Fibroblast of the aortic adventitia (primary cell): Measurements from ENCODE around the gene ABAT. TPM values are rescaled to one million over a fixed set of nuclear protein-coding genes. Genes with fewer than 3 reads are reported as not detected.

ENCODE experiments used
- DNase-seq: peaks from one replicate; pipeline ENCODE4 v3.0.0-alpha.2; 2010; ENCODE audit warnings: low read depth
- H3K4me3 ChIP-seq: 2 replicates; pipeline ENCODE4 v1.5.1; 2011; ENCODE audit warnings: low read depth, mild to moderate bottlenecking, control low read depth, low read length, moderate library complexity
- CTCF ChIP-seq: IDR thresholded peaks from 2 replicates; pipeline ENCODE4 v1.5.1; 2011; ENCODE audit warnings: mild to moderate bottlenecking, low read length, control low read depth, inconsistent platforms; ENCODE audit not compliant: insufficient read depth
- total RNA-seq: library from RNA; depleted of rRNA; stranded (reverse); fragments of >200 nt; gene quantifications from 2 replicates; pipeline ENCODE4 v1.2.3, GENCODE V29; 2012; ENCODE audit warnings: low replicate concordance

ABAT gene
- total RNA-seq, result 1.4 and 8.3 TPM in 2 replicates

- DNase-seq, result peak; percentile 60
- H3K4me3 ChIP-seq, result peak within 1 kb of the TSS; percentile 75
- TF ChIP-seq CTCF, result no peak
Observed at GRCh38 chr16:8674413-8675022, at the start of gene ABAT. Gene ABAT, plus strand, starts transcription at chr16:8674617. Its CDS starts 61,123 bp downstream, at chr16:8735740.

- DNase-seq, result no peak
- no peak overlapping the region for H3K4me3 ChIP-seq
- no peak for TF ChIP-seq CTCF
Observed at GRCh38 chr16:8625491-8626087, 48.8 kb upstream of the ABAT start.

DNA sequence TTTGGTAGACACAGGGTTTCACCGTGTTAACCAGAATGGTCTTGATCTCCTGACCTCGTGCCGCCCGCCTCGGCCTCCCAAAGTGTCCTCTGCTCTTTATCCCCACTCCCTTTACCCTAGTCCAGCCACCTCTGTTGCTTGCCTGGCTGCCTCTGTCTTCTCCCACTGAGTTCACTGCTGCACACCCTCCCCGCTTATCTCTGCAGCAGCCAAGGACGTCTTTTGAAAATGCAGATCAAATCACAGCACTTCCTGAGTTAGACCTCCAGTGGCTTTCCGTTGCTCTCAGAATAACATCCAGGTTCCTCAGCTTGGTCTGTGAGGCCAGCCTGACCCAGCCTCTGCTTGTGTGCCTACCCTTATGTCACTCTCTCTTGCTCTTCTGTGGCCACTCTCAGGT, 47.5 kb upstream of the ABAT start:
- TF ChIP-seq CTCF, result no peak
- no peak overlapping the region for H3K4me3 ChIP-seq
- DNase-seq, result no peak

- H3K4me3 ChIP-seq, result no peak overlapping the region
- TF ChIP-seq CTCF, result no peak
- no peak for DNase-seq
Observed at GRCh38 chr16:8627456-8627855, 47.0 kb upstream of the ABAT start.

- DNase-seq, result no peak
- H3K4me3 ChIP-seq, result no peak overlapping the region
- TF ChIP-seq CTCF, result no peak
Observed at GRCh38 chr16:8628981-8629725, 45.3 kb upstream of the ABAT start.

DNA sequence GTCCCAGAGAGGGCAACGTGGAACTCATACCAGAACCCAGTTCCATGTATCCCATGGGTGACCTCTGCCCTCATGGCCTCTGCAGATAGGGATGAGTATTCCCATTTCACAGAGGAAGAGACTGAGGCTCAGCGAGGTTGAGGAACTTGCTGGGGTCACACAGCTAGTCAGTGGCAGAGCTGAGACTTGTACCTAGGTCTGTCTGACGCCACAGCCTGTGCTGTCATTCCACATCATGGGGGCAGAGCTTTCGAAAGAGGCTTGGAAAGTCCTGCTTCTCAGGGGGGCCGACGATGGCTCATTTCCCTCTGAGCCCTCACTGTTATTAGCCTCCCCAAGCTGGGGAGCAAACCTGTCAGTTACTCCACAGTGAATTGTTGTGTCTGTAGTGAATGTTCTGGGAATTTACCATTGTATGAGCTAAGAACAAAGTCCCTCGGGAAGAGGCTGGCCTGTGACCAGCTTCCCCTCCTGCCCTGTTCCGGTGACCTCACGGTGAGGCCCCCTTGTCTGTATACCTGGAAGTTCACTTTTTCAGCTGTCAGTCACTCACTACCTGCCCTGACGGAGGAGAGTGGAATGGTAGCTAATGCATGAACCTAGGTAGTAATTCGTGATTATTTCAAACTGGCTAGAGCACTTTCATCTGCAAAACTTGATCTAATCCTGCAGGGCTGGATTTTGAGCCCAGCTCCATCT, 44.0 kb upstream of the ABAT start:
- no peak for DNase-seq
- H3K4me3 ChIP-seq, result no peak overlapping the region
- no peak for TF ChIP-seq CTCF
